NCI-H2171 treated with DMSO at 0.1 percent for 48 hours (cell line): Measurements from ENCODE around the gene DYNC1LI1.
"Not testable (repeated sequence)": the region's sequence is repeated elsewhere in the genome, so short reads cannot be mapped to it uniquely, and the experiment has no call there.

Source experiments
- DNase-seq: peaks from one replicate; lab custom pipeline; 2025; lab: John Stamatoyannopoulos, UW

DYNC1LI1 gene

GRCh38 chr3:32531010-32531647, 39.5 kb downstream of the DYNC1LI1 start:
- DNase-seq, result no peak

- no peak for DNase-seq
Measured at GRCh38 chr3:32525720-32526119, 44.9 kb downstream of the DYNC1LI1 start.

- DNase-seq, result no peak
Measured at GRCh38 chr3:32522682-32523081, 48.0 kb downstream of the DYNC1LI1 start.

DNA sequence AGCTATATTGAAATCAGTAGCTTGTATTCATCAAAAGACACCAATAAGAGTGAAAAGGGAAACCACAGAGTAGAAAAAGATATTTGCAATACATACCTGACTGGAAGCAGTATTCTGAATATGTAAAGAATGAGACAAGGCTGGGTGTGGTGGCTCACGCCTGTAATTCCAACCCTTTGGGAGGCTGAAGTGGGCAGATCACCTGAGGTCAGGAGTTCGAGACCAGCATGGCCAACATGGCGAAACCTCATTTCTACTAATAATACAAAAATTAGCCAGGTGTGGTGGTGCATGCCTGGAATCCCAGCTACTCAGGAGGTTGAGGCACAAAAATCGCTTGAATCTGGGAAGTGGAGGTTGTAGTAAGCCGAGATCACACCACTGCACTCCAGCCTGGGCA, 51.7 kb downstream of the DYNC1LI1 start:
- DNase-seq, result not testable (repeated sequence)

DNA sequence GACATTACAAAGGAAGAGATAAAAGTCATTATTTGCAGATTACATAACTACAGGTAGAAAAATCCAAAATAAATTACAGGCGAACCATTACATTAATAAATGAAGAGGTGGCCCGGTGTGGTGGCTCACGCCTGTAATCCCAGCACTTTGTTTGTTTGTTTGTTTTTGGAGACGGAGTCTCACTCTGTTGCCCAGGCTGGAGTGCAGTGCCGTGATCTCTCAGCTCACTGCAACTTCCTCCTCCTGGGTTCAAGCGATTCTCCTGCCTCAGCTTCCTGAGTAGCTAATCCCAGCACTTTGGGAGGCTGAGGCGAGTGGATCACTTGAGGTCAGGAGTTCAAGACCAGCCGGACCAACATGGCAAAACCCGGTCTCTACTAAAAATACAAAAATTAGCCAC, 53.9 kb downstream of the DYNC1LI1 start:
- not testable (repeated sequence) for DNase-seq

GRCh38 chr3:32511005-32511404, 59.7 kb downstream of the DYNC1LI1 start:
- no peak for DNase-seq

- DNase-seq, result peak; percentile 50
Measured at GRCh38 chr3:32510075-32510724, 60.5 kb downstream of the DYNC1LI1 start.

DNA sequence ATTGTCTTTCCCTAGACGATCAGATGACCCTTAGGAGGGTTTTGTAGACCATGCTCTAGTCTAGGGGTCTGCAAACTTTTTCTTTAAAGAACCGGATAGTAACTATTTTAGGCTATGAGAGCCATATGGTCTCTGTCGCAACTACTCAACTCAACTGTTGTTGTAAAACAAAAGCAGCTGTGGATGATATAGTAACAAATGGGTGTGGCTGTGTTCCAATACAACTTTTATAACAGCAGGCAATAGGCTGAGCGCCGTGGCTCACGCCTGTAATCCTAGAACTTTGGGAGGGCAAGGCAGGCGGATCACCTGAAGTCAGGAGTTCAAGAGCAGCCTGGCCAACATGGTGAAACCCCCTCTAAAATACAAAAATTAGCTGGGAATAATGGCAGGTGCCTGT, 61.9 kb downstream of the DYNC1LI1 start:
- DNase-seq, result peak; percentile 44

GRCh38 chr3:32506466-32506865, 64.2 kb downstream of the DYNC1LI1 start:
- no peak for DNase-seq

DNA sequence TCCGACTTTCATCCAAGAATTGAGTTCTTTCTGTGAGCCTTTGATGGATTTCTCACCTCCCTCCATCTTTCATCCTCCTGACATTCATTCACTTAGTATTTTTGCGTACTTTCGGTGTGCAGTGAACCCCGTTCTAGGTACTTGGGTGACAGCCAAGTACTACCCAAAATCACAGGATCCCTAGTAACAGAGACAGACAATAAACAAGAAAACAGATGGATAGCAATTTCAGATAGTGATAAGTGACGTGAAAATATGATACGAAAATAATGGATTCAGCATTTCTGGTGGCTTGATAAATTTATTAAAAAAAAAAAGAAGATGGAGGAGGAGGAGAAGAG, 67.7 kb downstream of the DYNC1LI1 start:
- DNase-seq, result peak; percentile 60

DNA sequence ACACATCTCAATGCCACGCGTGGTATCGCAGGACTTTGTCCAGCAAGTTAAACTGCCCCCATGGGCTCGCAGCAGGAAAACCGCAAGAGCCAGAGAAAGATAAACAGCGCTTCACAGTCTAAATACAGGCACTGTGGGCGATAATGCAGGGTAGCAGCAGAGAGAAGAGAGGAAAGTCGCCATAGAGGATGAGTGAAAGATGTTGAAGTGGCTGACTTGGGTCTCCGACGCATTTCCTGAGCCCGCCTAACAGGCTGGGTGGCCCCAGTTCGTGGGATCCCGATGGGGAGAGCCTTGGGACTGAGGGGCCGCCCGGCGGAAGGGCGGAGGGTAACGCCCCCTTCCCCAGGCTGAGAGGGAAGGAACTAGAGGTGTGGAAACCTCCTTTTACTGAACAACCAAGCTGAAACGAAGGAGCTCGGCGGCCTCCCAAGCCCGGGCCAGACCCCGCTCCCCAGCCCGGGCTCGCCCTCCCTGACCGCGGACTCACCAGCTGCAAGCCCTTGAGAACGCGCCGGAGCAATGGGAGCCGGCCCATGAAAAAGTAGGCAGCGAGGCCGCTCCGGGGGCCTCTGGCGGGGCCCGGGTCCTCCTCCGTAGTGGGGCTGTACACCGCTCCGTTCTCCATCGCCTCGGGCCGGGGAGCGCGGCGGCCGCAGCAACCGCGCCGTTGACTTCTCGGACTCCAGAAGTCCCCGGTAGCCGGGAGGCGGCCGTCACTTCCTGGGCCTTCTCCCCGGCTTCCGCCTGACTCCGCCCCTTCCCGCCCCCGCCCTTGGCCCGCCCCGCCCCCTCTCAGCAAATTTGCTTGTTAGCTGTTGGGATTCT, 68.3 kb downstream of the DYNC1LI1 start, which contains the start of gene CMTM6:
TSS of gene CMTM6 (minus strand) at position 735 of the 828 bp plus-strand sequence. CDS start at position 628, 107 bp downstream.
- peak; percentile 60 for DNase-seq

- DNase-seq, result no peak
Measured at GRCh38 chr3:32501783-32502117, 68.9 kb downstream of the DYNC1LI1 start.

GRCh38 chr3:32500880-32501782, 69.5 kb downstream of the DYNC1LI1 start:
- DNase-seq, result no peak

DNA sequence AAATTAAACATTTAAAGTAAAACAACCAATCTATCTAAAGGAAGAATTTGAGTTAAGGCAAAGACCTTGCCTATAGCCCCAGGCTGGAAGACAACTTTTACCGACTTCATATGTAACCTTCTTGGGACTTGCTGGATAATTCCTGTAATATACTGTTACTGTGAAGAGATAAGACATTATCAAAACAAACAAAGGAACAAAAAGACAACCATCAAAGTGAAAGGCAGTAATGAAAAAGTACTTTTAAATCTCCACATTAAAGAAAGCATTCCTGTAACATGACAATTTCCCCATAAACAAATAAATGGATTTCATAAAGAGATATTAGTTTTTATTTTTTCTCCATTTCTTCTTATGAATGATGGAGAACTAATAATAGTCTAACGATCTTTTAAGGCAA, 70.4 kb downstream of the DYNC1LI1 start:
- DNase-seq, result no peak

DNA sequence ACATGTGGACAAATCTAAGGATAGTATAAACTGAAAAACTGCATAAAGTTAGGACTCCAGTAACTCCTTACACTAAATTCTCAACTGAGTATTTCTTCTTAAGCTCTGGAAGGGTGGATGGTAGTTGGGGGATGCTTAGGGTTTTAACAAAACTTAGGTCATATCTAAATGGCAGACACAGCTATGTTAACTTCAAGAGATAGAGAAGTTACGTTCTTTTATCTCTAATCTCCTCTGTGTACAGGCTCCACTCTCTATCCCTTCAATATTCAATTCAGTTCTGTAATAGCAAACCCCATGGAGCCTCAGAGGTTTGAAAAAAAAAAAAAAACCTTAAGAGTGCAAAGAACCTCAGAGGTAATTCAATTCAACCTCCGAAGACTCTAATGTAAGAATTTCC, 71.1 kb downstream of the DYNC1LI1 start:
- no peak for DNase-seq

DNA sequence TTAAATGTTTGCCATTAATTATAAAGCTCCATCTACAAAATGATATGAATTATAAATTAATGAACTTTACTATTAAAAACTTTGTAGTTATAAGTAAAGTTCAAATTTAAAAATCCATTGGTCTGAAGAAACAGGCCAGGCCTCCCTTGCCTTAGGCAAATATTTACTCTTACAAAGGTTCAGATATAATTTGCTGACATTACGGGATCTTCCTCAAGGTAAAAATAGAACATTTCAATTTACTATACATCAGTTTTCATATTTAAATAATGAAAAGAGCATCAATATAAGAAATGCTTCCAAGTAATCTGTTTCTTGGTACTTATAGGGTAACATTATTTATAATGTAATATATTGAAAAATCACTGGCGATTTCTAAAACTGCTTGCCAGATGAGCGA, 71.7 kb downstream of the DYNC1LI1 start:
- DNase-seq, result no peak

DNA sequence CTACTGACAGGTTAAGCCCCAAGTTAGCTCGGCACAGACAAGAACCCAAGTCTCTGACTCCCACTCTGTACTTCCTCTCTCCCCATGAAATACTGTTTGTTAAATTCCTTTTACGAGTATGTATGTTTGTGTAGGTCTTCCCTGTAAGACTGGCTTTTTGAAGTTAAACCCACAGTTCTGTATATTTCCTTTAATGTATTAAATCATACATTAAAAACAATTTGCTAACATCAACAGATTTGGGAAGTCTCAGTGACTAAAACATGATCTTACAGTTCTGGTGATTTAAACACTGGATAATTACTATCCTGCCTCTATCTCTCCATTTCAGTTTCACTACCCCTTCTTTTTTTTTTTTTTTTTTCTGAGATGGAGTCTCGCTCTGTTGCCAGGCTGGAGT, 72.4 kb downstream of the DYNC1LI1 start:
- DNase-seq, result no peak

- no peak for DNase-seq
Measured at GRCh38 chr3:32495609-32496008, 75.0 kb downstream of the DYNC1LI1 start.

- peak; percentile 21 for DNase-seq
Measured at GRCh38 chr3:32495085-32495484, 75.6 kb downstream of the DYNC1LI1 start.

DNA sequence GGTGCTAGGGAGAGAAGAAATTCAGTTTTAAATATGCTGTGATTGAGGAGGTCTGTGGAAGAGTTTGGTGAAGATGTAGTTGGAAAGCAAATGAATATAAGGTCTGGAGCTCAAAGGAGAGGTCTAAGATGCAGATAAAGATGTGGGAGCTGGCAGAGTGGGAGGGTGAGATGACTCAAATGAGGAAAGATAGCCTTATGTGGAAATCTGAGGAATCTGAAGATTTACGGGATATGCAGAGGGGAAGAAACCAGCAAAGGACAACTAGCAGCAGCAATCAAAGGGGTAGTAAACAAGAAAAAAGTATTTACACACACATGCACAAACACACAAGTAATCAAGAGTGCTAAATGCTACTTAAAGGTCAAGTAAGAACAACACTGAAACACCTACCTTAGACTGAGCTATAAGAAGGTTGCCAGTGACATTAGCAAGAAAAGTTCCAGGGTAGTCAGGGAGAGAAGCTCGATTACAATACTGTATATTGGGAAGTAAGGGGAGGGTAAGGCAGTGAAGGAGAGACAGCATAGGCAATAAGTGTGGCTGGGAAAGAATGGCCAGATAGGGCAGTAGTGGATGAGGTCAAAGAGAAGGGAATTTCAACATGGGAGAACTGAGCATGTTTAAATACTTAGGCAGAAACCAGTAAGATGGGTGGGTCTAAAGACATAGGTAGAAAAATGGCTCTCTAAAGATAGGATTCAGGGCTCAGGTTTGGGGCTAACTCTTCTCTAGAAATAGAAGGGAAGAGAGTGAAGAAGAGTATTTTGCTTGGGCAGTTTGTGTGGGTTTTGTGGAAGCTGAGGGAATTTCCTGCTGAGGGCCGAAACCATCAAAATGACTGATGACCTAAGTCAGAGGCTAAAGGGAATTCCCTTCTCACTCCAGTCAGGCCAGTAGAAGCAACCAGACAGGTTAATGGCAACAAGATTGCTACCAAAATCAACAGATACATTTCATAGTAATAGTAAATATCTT, 76.9 kb downstream of the DYNC1LI1 start:
- DNase-seq, result no peak
